GM23248 (cell line): ENCODE measurements around the gene NHLRC4. TPM values are rescaled to one million over a fixed set of nuclear protein-coding genes. Genes with fewer than 3 reads are reported as not detected.

Source experiments
- DNase-seq: peaks from one replicate; pipeline ENCODE4 v3.0.0-alpha.2; 2015
- H2AFZ ChIP-seq: fragments of 200-600 bp; sonication (generic); 2 replicates; pipeline ENCODE4 v1.6.1; 2016; ENCODE audit warnings: antibody characterized with exemption
- H3F3A ChIP-seq: fragments of 200-600 bp; sonication (generic); 2 replicates; pipeline ENCODE4 v1.6.1; 2016; ENCODE audit warnings: mild to moderate bottlenecking, antibody characterized with exemption, mixed run types; ENCODE audit not compliant: insufficient read depth
- H3K27ac ChIP-seq: fragments of 200-600 bp; sonication (generic); 2 replicates; pipeline ENCODE4 v1.5.1; 2016; ENCODE audit warnings: mild to moderate bottlenecking
- H3K27me3 ChIP-seq: fragments of 200-600 bp; sonication (generic); replicated peaks from 2 replicates; pipeline ENCODE4 v1.6.1; 2016; ENCODE audit warnings: mild to moderate bottlenecking; ENCODE audit not compliant: insufficient read depth
- H3K36me3 ChIP-seq: fragments of 200-600 bp; sonication (generic); 2 replicates; pipeline ENCODE4 v1.6.1; 2016; ENCODE audit warnings: low read depth, mild to moderate bottlenecking
- H3K4me1 ChIP-seq: fragments of 200-600 bp; sonication (generic); 2 replicates; pipeline ENCODE4 v1.6.1; 2016; ENCODE audit warnings: mild to moderate bottlenecking; ENCODE audit not compliant: insufficient read depth
- H3K4me2 ChIP-seq: fragments of 200-600 bp; sonication (generic); one replicate; pipeline ENCODE4 v1.6.1; 2016; ENCODE audit warnings: mild to moderate bottlenecking; ENCODE audit not compliant: unreplicated experiment
- H3K4me3 ChIP-seq: fragments of 200-600 bp; sonication (generic); 2 replicates; pipeline ENCODE4 v1.5.1; 2016; ENCODE audit warnings: mild to moderate bottlenecking
- H3K79me2 ChIP-seq: fragments of 200-600 bp; sonication (generic); 2 replicates; pipeline ENCODE4 v1.6.1; 2016; ENCODE audit warnings: mild to moderate bottlenecking; ENCODE audit not compliant: insufficient read depth
- H3K9ac ChIP-seq: fragments of 200-600 bp; sonication (generic); 2 replicates; pipeline ENCODE4 v1.6.1; 2016; ENCODE audit warnings: mild to moderate bottlenecking
- H3K9me2 ChIP-seq: fragments of 200-600 bp; sonication (generic); 2 replicates; pipeline ENCODE4 v1.6.1; 2016; ENCODE audit warnings: mixed run types, mild to moderate bottlenecking, moderate library complexity; ENCODE audit not compliant: insufficient read depth
- H3K9me3 ChIP-seq: fragments of 200-600 bp; sonication (generic); one replicate; pipeline ENCODE4 v1.6.1; 2017; ENCODE audit warnings: low read depth
- H4K20me1 ChIP-seq: fragments of 200-600 bp; sonication (generic); 2 replicates; pipeline ENCODE4 v1.6.0; 2016; ENCODE audit not compliant: insufficient read depth
- EZH2 ChIP-seq: fragments of 200-600 bp; sonication (generic); IDR thresholded peaks from 2 replicates; pipeline ENCODE4 v1.6.1; 2018; ENCODE audit warnings: antibody characterized with exemption, mild to moderate bottlenecking; ENCODE audit not compliant: insufficient read depth, poor library complexity, severe bottlenecking
- EZH2phosphoT487 ChIP-seq: fragments of 200-600 bp; sonication (generic); IDR thresholded peaks from 2 replicates; pipeline ENCODE4 v1.6.1; 2018; ENCODE audit warnings: antibody characterized with exemption, moderate library complexity, mild to moderate bottlenecking, low read depth; ENCODE audit not compliant: insufficient read depth
- WGBS, 2 experiments: methylation state at CpG; one replicate each; pipeline ENCODE4 v1.1.6; 2015 to 2017; ENCODE audit warnings: low lambda C conversion rate in 2 of 2, low coverage in 1 of 2; ENCODE audit errors: missing lambda C conversion rate in 2 of 2; 5-methylcytosine and 5-hydroxymethylcytosine counted together
- in situ Hi-C: fragments of 300-500 bp; cut with MboI; formaldehyde crosslinking; loops from 2 replicates; pipeline ENCODE4 v1.15.0; 2020
- polyA plus RNA-seq: library from polyadenylated mRNA; unstranded; fragments of >200 nt; fragmentation: Nextera tagmentation; extraction: Ambion mirVana; gene quantifications from 2 replicates; pipeline ENCODE4 v1.2.1, GENCODE V29; 2016
- total RNA-seq: library from RNA; depleted of rRNA; stranded (reverse); fragments of >200 nt; shearing (Covaris generic); gene quantifications from 2 replicates; pipeline ENCODE4 v1.2.3, GENCODE V29; 2014

The NHLRC4 gene
- total and polyA plus RNA-seq, 2 experiments from 2014 or later, result 0.11 to 0.20 TPM

GRCh38 chr16:546909-547770 is 19.7 kb upstream of the NHLRC4 start:
- DNase-seq, result peak; percentile 69

GRCh38 chr16:548586-548985 is 18.2 kb upstream of the NHLRC4 start:
- Histone ChIP-seq H3F3A (no peaks in the 10 kb centered on the region), H3K9ac (no peak overlapping the region), H3K9me3 (no peaks in the 10 kb centered on the region), H3K36me3 (no peaks in the 10 kb centered on the region), H3K4me3 (no peak overlapping the region), H3K4me2 (no peak overlapping the region), H4K20me1 (no peaks in the 10 kb centered on the region), H3K9me2 (no peaks in the 10 kb centered on the region), H3K4me1 (no peaks in the 10 kb centered on the region), H2AFZ (no peak overlapping the region), H3K79me2 (peaks cover 48% of the 10 kb centered on the region), H3K27ac (no peak overlapping the region), H3K27me3 (no peaks in the 10 kb centered on the region)
- in situ Hi-C loops, result no loop called here
- WGBS, 2 experiments, result 94 to 96% methylated on average over 20 of the region's 21 CpGs
- no peak for DNase-seq
- no peak for TF ChIP-seq EZH2
- no peak for TF ChIP-seq EZH2phosphoT487

More at GRCh38 chr16:546909-547770, 19.7 kb upstream of the NHLRC4 start:
- H3K9me2 ChIP-seq, result no peaks in the 10 kb centered on the region
- no peaks in the 10 kb centered on the region for H3F3A ChIP-seq
- no peak for TF ChIP-seq EZH2phosphoT487
- TF ChIP-seq EZH2, result no peak
- H3K36me3 ChIP-seq, result no peaks in the 10 kb centered on the region
- no peaks in the 10 kb centered on the region for H4K20me1 ChIP-seq
- no peak overlapping the region for H2AFZ ChIP-seq
- H3K4me3 ChIP-seq, result no peak overlapping the region
- H3K9me3 ChIP-seq, result no peaks in the 10 kb centered on the region
- WGBS, 2 experiments, result 78 to 82% methylated on average over 34 to 56 of the region's 60 CpGs
- H3K9ac ChIP-seq, result no peak overlapping the region
- H3K79me2 ChIP-seq, result peaks cover 62% of the 10 kb centered on the region
- no peaks in the 10 kb centered on the region for H3K4me1 ChIP-seq
- in situ Hi-C loops, result no loop called here
- H3K4me2 ChIP-seq, result no peak overlapping the region
- H3K27ac ChIP-seq, result no peak overlapping the region
- H3K27me3 ChIP-seq, result no peaks in the 10 kb centered on the region

GRCh38 chr16:549544-550263 is 17.1 kb upstream of the NHLRC4 start:
- 95 to 97% methylated on average over 26 to 53 of the region's 54 CpGs for WGBS, 2 experiments
- peaks cover 40% of the 10 kb centered on the region for H3K79me2 ChIP-seq
- H3K4me2 ChIP-seq, result no peak overlapping the region
- H3K27me3 ChIP-seq, result no peaks in the 10 kb centered on the region
- no peak overlapping the region for H3K4me3 ChIP-seq
- peaks cover 9% of the 10 kb centered on the region for H3K4me1 ChIP-seq
- no peak for DNase-seq
- no peak overlapping the region for H3K27ac ChIP-seq
- no peaks in the 10 kb centered on the region for H4K20me1 ChIP-seq
- H3F3A ChIP-seq, result no peaks in the 10 kb centered on the region
- TF ChIP-seq EZH2 (no peak), EZH2phosphoT487 (no peak)
- in situ Hi-C loops, result no loop called here
- no peak overlapping the region for H3K9ac ChIP-seq
- no peaks in the 10 kb centered on the region for H3K9me2 ChIP-seq
- H2AFZ ChIP-seq, result no peak overlapping the region
- no peaks in the 10 kb centered on the region for H3K36me3 ChIP-seq
- no peaks in the 10 kb centered on the region for H3K9me3 ChIP-seq

GRCh38 chr16:551210-551609 is 15.6 kb upstream of the NHLRC4 start:
- WGBS, 2 experiments, result 96 to 99% methylated on average over 23 to 26 of the region's 28 CpGs
- H3K4me1 ChIP-seq, result peaks cover 17% of the 10 kb centered on the region
- H3K79me2 ChIP-seq, result peaks cover 25% of the 10 kb centered on the region
- no peaks in the 10 kb centered on the region for H3K36me3 ChIP-seq
- DNase-seq, result no peak
- no peaks in the 10 kb centered on the region for H3K27me3 ChIP-seq
- H3K4me2 ChIP-seq, result no peak overlapping the region
- no peak overlapping the region for H3K4me3 ChIP-seq
- no peaks in the 10 kb centered on the region for H3K9me3 ChIP-seq
- H4K20me1 ChIP-seq, result no peaks in the 10 kb centered on the region
- TF ChIP-seq EZH2, result no peak
- TF ChIP-seq EZH2phosphoT487, result no peak
- in situ Hi-C loops, result no loop called here
- H3F3A ChIP-seq, result no peaks in the 10 kb centered on the region
- no peak overlapping the region for H3K9ac ChIP-seq
- H3K27ac ChIP-seq, result no peak overlapping the region
- H3K9me2 ChIP-seq, result no peaks in the 10 kb centered on the region
- no peak overlapping the region for H2AFZ ChIP-seq
